HG02885 (cell line): ENCODE measurements around the gene SH3TC1.

Experiments
- ATAC-seq: cut with Tn5 transposase; IDR thresholded peaks from one replicate; pipeline ENCODE4 v1.9.1; 2021; ENCODE audit warnings: mild to moderate bottlenecking; ENCODE audit not compliant: unreplicated experiment, poor library complexity

SH3TC1 gene

DNA sequence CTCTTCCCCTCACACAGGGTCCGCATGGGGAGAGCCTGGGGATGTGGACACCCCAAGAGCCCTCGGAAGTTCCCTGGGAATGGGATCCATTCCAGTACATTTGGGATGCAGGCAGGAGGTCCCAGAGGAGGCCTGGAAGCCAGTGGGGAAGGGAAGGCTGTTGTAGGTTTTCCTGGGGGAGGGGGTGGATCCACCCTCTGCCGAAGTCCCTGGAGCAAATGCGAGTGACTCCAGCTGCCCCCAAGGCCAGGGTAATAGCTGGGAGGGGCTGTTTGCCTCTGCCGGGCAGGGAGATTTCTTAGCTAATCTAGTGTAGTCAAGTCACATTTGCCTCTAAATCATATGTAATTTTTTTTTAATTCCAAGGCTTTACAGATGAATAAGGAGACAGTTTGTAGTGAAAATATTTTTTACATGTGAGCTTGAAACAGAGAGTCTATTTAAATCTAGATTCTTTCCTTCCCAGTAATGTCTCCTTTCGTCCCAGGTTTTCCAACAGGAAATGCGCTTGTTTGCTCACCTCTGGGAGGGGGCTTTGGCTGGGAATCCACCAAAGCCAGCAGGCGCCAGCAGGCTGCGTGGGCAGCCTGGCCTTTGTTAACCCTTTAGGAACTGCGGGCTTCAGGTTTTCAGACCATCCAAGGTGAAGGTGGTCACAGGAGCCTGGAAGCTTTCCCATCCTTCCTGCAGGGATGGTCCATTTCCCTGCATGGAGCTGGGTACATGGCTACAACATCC is 26.8 kb downstream of the SH3TC1 start:
- no peak for ATAC-seq

DNA sequence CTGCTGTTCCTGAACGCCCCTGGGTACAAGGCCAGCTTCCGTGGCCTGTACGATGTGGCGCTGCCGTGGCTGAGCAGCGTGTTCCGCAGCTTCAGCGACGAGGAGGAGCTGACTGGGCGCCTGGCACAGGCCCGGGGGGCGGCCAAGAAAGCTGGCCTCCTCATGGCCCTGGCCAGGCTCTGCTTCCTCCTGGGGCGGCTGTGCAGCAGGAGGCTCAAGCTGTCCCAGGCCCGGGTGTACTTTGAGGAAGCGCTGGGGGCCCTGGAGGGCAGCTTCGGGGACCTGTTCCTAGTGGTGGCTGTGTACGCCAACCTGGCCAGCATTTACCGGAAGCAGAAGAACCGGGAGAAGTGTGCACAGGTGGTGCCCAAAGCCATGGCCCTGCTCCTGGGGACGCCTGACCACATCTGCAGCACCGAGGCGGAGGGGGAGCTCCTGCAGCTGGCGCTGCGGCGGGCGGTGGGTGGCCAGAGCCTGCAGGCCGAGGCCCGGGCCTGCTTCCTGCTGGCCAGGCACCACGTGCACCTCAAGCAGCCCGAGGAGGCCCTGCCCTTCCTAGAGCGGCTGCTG is 28.2 kb downstream of the SH3TC1 start:
- ATAC-seq: no peak

DNA sequence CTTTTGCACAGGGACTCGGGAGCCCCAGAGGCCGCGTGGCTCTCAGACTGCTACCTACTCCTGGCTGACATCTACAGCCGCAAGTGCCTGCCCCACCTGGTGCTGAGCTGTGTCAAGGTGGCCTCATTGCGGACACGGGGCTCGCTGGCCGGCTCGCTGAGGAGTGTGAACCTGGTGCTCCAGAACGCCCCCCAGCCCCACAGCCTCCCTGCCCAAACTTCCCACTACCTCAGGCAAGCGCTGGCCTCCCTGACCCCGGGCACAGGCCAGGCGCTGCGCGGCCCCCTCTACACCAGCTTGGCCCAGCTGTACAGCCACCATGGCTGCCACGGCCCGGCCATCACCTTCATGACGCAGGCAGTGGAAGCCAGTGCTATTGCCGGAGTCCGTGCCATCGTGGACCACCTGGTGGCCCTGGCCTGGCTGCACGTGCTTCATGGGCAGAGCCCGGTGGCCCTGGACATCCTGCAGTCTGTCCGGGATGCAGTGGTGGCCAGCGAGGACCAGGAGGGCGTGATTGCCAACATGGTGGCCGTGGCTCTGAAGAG is 28.8 kb downstream of the SH3TC1 start:
- ATAC-seq: no peak

DNA sequence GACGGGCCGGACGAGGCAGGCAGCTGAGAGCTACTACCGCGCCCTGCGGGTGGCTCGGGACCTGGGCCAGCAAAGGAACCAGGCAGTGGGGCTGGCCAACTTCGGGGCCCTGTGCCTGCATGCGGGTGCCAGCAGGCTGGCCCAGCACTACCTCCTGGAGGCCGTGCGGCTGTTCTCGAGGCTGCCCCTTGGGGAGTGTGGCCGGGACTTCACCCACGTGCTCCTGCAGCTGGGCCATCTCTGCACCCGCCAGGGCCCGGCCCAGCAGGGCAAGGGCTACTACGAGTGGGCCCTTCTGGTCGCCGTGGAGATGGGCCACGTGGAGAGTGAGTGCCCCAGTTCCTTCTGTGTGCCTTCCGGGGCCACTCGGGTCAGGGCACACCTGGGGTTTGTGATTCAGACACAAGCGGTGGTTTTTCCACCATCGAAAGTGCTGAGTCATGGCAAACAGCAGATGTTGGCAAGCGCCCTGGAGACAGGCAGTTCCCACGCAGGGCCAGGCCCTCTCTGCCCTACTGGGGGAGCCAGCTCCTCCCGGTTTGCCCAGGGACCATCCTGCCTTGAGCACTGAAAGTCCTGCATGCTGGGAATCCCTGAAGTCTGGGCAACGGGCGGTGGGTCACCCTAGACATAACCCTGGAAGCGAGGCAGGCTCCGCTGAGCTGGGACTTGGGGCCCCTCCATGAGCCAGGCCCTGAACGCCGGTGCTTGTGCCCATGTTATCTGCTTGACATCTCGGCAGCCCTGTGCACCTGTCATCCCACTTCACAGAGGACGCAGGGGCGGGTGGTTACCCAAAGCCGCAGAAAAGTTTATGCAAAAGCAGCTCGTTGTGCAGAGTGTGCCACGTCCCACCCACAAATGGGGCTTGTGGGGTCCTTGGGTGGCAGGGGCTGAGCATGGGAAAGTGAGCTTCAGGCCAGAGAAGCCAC is 29.5 kb downstream of the SH3TC1 start:
- peak; percentile 67 for ATAC-seq

DNA sequence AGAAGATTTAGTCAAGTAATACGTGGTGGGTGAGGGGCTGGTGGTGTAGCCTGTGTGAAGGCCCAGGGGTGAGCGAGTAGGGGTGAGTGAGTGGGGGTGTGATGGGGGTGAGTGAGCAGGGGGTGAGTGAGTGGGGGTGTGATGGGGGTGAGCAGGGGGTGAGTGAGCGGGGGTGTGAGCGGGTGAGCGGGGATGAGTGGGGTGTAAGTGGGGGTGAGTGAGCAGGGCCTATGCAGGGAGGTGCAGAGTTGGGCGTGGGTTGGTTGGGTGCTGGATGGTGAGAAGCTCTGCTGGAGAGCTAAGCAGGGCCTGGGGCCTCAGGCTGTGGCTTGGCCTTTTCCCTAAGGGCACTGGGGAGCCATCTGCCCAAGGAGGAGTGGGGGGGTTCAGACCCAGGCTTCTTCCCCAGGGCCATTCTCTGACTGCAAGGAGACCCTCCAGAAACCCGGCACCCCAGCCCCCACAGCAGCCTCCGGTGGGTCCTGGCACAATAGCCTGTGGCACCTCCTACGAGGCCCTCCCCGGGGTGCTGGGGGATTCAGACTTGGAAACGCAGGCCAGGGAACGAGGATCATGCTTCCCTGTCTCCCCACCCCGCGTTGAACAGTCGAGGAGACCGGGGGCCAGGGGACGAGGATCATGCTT is 30.4 kb downstream of the SH3TC1 start:
- no peak for ATAC-seq

DNA sequence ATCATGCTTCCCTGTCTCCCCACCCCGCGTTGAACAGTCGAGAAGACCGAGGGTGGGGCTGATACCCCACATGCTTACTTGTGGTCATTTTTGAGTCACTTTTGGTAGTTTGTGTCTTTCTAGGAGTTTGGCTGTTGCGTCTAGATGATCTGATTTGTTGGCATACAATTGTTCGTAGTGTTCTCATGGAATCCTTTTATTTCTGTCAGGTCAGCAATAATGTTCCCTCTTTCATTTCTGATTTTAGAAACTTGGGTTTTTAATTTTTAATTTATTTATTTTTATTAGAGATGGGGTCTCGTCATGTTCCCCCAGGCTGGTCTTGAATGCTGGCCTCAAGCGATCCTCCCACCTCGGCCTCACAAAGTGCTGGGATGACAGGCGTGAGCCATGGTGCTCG is 30.9 kb downstream of the SH3TC1 start:
- ATAC-seq: no peak

DNA sequence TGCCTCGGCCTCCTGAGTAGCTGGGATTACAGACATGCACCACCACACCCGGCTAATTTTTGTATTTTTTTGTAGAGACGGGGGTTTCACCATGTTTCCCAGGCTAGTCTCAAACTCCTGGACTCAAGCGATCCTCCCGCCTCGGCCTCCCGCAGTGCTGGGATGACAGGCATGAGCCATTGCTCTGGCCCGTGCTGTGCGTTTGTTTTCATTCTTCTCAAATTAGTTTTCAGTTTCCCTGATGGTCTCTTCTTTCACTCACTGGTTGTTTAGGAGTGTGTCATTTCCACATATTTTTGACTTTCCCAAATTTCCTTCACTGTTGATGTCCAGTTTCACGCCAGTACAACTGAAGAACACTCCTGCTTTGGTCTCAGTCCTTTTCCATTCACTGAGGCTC is 31.8 kb downstream of the SH3TC1 start:
- no peak for ATAC-seq

DNA sequence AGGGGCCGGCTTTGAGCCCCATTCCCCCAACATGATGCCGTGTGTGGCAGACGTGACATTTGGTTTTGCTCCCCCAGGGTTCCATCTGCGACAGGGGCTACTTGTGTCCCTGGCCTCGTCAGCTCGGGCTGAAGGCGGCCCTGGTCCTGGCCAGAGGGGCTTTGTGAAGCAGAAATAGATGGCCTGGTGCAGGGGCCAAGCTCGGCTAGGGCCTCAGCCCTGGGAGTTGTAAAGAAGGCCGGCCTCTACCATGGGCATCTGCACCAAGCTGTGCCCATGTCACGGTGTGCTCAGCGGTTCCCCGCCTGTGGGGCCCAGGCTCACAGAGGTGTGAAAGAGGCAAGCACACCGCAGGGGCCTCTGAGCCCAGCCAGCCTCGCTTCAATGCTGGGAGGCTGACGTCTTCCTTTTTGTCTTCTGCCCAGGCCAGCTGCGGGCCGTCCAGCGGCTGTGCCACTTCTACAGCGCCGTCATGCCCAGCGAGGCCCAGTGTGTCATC is 32.5 kb downstream of the SH3TC1 start:
- ATAC-seq: no peak

DNA sequence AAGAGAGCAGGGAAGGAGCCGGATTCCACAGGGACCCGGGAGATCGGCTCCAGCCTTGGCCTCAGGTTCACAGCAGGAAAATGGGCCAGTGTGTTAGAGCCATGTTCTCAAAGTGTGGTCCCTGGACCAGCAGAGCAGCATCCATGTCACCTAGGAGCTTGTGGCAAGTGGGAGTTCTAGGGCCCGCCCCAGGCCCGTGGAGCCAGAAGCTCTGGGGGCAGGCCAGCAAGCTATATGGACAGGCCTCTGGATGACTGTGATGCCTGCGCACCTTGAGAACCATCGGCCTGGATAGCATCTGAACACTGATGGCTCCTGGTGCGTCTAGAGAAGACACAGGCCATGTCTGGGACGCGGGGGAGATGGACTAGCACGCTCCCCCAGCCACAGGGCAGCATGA is 33.7 kb downstream of the SH3TC1 start:
- no peak for ATAC-seq

DNA sequence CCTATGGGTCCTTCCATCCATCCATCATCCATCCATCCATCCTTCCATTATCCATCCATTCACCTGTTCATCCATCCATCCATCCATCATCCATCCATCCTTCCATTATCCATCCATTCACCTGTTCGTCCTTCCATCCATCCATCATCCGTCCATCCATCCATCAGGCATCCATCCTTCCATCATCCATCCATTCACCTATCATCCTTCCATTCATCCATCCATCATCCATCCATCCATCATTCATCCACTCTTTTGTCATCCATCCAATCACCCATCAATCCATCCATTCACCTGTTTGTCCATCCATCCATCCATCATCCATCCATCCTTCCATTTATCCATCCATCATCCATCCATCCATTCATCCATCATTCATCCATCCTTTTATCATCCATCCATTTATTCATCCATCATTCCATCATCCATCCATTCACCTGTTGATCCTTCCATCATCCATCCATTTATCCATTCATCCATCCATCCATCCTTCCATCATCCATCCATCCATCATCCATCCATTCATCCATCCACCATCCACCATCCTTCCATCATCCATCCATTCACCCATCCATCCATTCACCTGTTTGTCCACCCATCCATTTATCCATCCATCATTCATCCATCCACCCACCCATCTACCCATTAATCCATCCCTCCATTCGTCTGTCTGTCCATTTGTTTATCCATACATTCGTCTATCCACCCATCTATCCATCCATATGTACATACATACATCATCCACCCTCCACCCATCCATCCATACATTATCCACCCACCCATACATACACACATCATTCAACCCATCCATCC is 34.8 kb downstream of the SH3TC1 start:
- ATAC-seq: no peak

DNA sequence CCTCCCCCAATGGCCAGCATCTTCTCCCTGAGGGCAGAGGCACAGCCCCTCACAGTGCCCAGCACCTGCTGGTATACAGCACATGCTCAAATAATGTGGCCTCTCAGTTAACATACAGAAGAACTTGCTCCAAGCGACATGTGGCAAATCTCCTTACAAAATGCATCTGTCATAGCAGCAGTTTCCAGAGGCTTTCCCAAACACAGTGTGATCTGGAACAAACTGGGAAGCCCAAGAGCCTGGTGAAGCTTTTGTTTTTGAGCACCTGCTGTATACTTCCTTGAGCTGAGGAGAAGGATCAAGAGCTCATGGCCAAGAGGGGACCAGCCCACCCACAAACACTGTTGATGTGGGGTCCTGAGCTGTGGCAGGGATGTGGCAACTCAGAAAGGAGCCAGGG is 35.6 kb downstream of the SH3TC1 start:
- no peak for ATAC-seq

DNA sequence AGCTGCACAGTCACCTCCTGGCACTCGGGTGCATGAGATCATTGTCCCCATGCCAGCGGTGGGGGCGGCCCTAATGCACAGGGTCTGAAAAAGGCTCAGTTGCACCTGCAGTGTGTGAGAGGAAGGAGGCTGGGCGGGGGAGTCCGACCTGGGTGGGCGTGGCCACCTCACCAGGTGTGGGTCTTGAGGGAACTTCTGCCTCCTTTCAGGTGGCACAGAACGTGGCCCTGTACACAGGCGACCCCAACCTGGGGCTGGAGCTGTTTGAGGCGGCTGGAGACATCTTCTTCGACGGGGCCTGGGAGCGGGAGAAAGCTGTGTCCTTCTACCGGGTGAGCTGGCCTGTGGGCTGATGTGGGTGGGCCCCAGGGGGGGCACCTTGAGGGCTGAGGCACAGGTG is 36.1 kb downstream of the SH3TC1 start:
- no peak for ATAC-seq

DNA sequence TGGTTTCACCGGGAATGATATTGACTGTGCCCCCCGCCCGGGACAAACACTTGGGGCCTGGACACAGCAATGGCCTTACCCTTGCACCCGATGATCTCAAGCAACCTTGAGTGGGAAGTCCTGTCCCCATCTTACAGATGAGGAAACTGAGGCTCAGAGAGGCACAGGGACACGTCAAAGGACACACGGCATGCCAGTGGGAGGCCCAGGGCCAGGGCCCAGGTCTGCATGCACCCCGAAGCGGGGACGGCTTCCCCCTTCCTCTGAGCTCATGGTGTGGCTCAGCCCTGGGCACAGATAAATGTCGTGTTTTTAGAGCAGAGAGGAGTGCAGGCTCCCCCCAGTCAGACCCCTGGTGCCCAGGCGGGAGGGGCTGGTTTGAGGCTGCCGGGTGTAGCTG is 36.6 kb downstream of the SH3TC1 start:
- no peak for ATAC-seq

DNA sequence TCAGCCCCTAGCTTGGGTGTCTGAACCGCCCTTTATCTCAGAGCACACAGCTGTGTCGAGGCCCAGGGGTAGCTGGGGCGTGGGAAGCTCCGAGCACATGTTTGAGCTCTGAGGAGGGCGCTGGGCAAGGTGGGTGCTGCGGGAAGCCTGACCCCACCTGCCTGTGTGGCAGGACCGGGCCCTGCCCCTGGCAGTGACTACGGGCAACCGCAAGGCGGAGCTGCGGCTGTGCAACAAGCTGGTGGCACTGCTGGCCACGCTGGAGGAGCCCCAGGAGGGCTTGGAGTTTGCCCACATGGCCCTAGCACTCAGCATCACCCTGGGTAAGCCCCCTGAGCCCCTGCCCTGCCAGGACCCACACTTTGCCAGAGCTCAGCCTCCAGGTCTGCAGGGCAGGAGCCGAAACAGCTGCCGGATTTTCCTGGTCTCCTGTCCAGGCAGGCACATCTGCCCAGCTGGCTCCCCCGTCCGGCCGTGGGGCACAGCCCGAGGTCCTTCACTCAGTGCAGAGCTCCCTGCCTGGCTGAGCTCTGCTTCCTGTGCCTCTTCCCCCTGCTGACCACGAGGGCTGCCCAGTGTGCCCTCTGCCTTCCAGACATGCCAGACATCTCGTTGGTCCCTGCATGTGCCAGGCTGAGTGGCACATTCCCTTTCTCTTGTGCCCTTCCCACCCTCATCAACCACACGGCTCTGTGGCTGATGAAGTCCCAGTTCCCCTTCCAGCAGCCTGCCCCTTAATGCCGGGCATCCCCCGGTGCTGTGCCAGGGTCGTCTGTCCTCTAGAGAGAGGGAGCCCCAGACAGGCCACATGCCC is 37.2 kb downstream of the SH3TC1 start:
- ATAC-seq: no peak

DNA sequence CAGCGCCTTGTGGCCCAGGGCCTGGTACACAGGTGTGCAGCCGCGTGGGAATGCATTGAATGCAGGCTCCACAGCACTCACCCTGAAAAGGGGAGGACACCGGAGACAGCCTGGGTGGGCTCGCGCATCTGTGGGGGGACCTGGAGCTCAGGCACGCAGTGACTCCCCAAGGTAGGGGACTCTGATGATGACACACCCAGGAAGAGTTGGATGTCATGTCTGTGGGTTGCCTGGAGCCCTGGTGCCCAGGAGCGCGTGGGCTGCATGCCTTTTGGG is 37.8 kb downstream of the SH3TC1 start:
- ATAC-seq: no peak

DNA sequence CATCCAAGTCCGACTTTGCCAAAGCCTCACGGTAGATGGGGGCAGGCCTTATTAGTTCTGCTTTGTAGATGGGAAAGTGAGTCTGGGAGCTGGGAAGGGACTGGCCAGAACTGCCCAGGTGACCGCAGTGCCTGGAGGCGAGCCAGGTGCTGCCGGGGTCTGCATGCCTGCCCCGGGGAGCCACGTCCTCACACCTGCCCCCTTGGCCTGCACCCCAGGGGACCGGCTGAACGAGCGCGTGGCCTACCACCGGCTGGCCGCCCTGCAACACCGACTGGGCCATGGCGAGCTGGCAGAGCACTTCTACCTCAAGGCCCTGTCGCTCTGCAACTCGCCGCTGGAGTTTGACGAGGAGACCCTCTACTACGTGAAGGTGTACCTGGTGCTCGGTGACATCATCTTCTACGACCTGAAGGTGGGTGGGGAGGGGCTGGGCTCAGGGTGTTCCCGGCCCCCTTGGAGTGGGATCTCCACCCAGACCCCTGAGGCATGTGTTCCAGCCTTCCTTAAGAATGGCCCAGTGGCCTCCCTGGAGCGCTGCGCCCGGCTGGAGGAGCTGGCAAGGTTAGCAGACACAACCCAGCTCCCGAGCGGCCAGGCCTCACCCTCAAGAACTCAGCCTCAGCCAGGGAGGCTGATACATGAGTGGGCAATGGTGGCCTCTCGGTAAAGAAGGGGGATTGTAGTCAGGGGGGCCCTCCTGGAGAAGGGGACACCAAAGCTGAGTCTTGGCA is 38.3 kb downstream of the SH3TC1 start:
- no peak for ATAC-seq

DNA sequence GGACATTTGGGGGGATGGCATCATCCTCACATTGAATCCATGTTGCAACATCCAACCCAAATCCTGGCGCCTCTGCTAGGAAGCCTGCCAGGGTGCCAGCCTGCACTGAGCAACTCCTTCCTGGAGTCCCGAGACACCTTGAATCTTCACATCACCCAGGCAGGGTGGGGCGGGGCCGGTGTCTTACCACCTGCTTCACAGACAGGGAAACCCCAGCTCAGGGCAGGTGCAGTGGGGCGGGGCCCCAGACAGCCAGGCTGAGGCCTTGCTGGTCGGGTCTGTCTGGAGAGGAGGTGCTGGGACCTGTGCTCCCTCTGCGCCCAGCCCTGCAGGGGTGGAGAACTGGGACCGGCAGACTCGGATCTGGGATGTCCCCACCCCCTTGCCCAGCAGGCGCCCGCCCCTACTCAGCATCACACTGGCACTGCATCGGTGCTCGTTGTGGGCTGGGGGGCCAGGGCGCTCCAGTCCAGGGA is 39.0 kb downstream of the SH3TC1 start:
- ATAC-seq: no peak

DNA sequence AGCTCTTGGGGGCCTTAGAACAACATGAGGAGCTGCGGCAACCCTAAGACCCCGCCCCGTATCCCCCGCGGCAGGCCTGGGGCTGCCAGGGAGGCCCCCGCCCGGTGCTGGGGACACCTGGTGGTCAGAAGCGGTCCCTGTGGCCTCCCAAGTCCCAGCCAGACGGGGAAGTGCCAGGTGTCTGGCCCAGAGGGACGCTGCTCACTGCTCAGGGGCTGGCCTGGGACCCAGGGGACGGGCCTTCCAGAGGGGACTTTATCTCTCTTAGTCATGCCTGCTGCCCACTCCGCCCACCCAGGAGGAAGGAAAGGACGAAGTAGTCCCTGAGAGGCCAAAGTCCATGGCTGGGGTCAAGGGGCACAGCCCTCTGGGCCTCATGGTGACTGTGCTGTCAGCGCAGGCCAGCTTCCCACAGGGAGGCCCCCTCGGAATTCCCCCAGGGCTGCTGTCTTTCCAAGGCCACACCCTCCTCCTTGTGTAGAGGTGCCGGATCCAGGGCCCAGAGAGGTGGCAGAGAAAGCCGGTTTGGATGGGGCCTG is 39.5 kb downstream of the SH3TC1 start:
- ATAC-seq: no peak
